H9 (cell line): ENCODE measurements around the gene UGT1A8. TPM values are rescaled to one million over a fixed set of nuclear protein-coding genes. Genes with fewer than 3 reads are reported as not detected.

Experiments
- DNase-seq: peaks from one replicate; pipeline ENCODE4 v3.0.0-alpha.2; 2017
- H2AFZ ChIP-seq: one replicate; pipeline ENCODE4 v1.6.1; 2013; ENCODE audit warnings: mild to moderate bottlenecking, low read length, control low read depth, moderate library complexity
- H2AK5ac ChIP-seq: 2 replicates; pipeline ENCODE4 v1.6.1; 2013; ENCODE audit warnings: low read length, control low read depth, mixed read lengths; ENCODE audit not compliant: insufficient read length
- H2BK120ac ChIP-seq: one replicate; pipeline ENCODE4 v1.6.1; 2013; ENCODE audit warnings: low read depth, mild to moderate bottlenecking, low read length, control low read depth, inconsistent platforms; ENCODE audit not compliant: poor library complexity, severe bottlenecking
- H2BK12ac ChIP-seq: 2 replicates; pipeline ENCODE4 v1.6.1; 2013; ENCODE audit warnings: low read length, control low read depth, mixed read lengths, low read depth; ENCODE audit not compliant: insufficient read length
- H2BK15ac ChIP-seq: 2 replicates; pipeline ENCODE4 v1.6.1; 2013; ENCODE audit warnings: low read depth, low read length, control low read depth
- H2BK20ac ChIP-seq: one replicate; pipeline ENCODE4 v1.6.1; 2013; ENCODE audit warnings: low read depth, mild to moderate bottlenecking, low read length, control low read depth, inconsistent platforms; ENCODE audit not compliant: poor library complexity, severe bottlenecking
- H2BK5ac ChIP-seq: 2 replicates; pipeline ENCODE4 v1.6.1; 2013; ENCODE audit warnings: low read length, control low read depth, mixed read lengths; ENCODE audit not compliant: insufficient read length
- H3K14ac ChIP-seq: 2 replicates; pipeline ENCODE4 v1.6.1; 2013; ENCODE audit warnings: low read length, control low read depth; ENCODE audit not compliant: insufficient read depth
- H3K18ac ChIP-seq: 2 replicates; pipeline ENCODE4 v1.6.1; 2013; ENCODE audit warnings: low read depth, mild to moderate bottlenecking, mixed read lengths, low read length, control low read depth; ENCODE audit not compliant: insufficient read length
- H3K23ac ChIP-seq: 2 replicates; pipeline ENCODE4 v1.6.1; 2013; ENCODE audit warnings: low read length, control low read depth, mixed read lengths, low read depth; ENCODE audit not compliant: insufficient read length
- H3K23me2 ChIP-seq: 2 replicates; pipeline ENCODE4 v1.6.1; 2013; ENCODE audit warnings: low read depth, mild to moderate bottlenecking, mixed read lengths, low read length, control low read depth; ENCODE audit not compliant: insufficient read length, poor library complexity, severe bottlenecking
- H3K27ac ChIP-seq: 2 replicates; pipeline ENCODE4 v1.5.1; 2013; ENCODE audit warnings: low read length, control low read depth, mixed read lengths, low read depth; ENCODE audit not compliant: insufficient read length
- H3K27me3 ChIP-seq: 2 replicates; pipeline ENCODE4 v1.6.1; 2013; ENCODE audit warnings: low read length, control low read depth, inconsistent platforms; ENCODE audit not compliant: insufficient read depth
- H3K4ac ChIP-seq: 2 replicates; pipeline ENCODE4 v1.6.1; 2013; ENCODE audit warnings: low read depth, mild to moderate bottlenecking, control low read depth, inconsistent platforms, low read length, moderate library complexity
- H3K4me1 ChIP-seq: 2 replicates; pipeline ENCODE4 v1.6.1; 2013; ENCODE audit warnings: low read length, control low read depth, inconsistent platforms; ENCODE audit not compliant: insufficient read depth
- H3K4me2 ChIP-seq: 2 replicates; pipeline ENCODE4 v1.6.1; 2013; ENCODE audit warnings: low read length, control low read depth, mixed read lengths; ENCODE audit not compliant: insufficient read length, insufficient read depth
- H3K56ac ChIP-seq: 2 replicates; pipeline ENCODE4 v1.6.1; 2013; ENCODE audit warnings: low read depth, mild to moderate bottlenecking, mixed read lengths, low read length, control low read depth; ENCODE audit not compliant: insufficient read length
- H3K79me1 ChIP-seq: 2 replicates; pipeline ENCODE4 v1.6.1; 2013; ENCODE audit warnings: low read depth, mild to moderate bottlenecking, moderate library complexity, low read length, control low read depth, inconsistent platforms; ENCODE audit not compliant: insufficient read depth, poor library complexity, severe bottlenecking
- H3K79me2 ChIP-seq: 2 replicates; pipeline ENCODE4 v1.6.1; 2013; ENCODE audit warnings: low read length, control low read depth, inconsistent platforms; ENCODE audit not compliant: insufficient read depth
- H3K9ac ChIP-seq: 2 replicates; pipeline ENCODE4 v1.6.1; 2013; ENCODE audit warnings: low read length, control low read depth, mixed read lengths; ENCODE audit not compliant: insufficient read length; ENCODE audit errors: extremely low read depth
- H3K9me3 ChIP-seq: one replicate; pipeline ENCODE4 v1.6.1; 2013; ENCODE audit warnings: low read depth, low read length, inconsistent platforms; ENCODE audit not compliant: control insufficient read depth
- H3T11ph ChIP-seq: one replicate; pipeline ENCODE4 v1.6.1; 2013; ENCODE audit warnings: mild to moderate bottlenecking, low read length, control low read depth, inconsistent platforms
- H4K20me1 ChIP-seq: one replicate; pipeline ENCODE4 v1.6.1; 2013; ENCODE audit not compliant: control insufficient read depth, insufficient read length, insufficient read depth
- H4K5ac ChIP-seq: 2 replicates; pipeline ENCODE4 v1.6.1; 2013; ENCODE audit warnings: low read depth, mild to moderate bottlenecking, mixed read lengths, low read length, control low read depth; ENCODE audit not compliant: insufficient read length
- H4K8ac ChIP-seq: replicated peaks from 2 replicates; pipeline ENCODE4 v1.6.1; 2013; ENCODE audit warnings: low read length, control low read depth, mixed read lengths, low read depth; ENCODE audit not compliant: insufficient read length
- H4K91ac ChIP-seq: 2 replicates; pipeline ENCODE4 v1.6.1; 2013; ENCODE audit warnings: low read depth, mild to moderate bottlenecking, moderate library complexity, mixed read lengths, low read length, control low read depth; ENCODE audit not compliant: insufficient read length
- H3K27ac Mint-ChIP-seq, 3 experiments: 2 replicates in 2 of 3; 3 replicates in 1 of 3; pipeline ENCODE4 v1.8.0; 2020 to 2021; ENCODE audit warnings: mixed read lengths in 3 of 3, mild to moderate bottlenecking in 1 of 3, moderate library complexity in 1 of 3
- H3K27me3 Mint-ChIP-seq: 2 replicates; pipeline ENCODE4 v1.8.0; 2021; ENCODE audit warnings: low read depth, mild to moderate bottlenecking, moderate library complexity, mixed read lengths
- H3K36me3 Mint-ChIP-seq, 3 experiments: 2 replicates in 2 of 3; 3 replicates in 1 of 3; pipeline ENCODE4 v1.8.0; 2020 to 2021; ENCODE audit warnings: low read depth in 3 of 3, mixed read lengths in 3 of 3; ENCODE audit not compliant: insufficient read depth in 1 of 3
- H3K4me1 Mint-ChIP-seq, 2 experiments: 2 replicates each; pipeline ENCODE4 v1.8.0; 2020; ENCODE audit warnings: mixed read lengths in 2 of 2
- H3K4me3 Mint-ChIP-seq, 2 experiments: 2 replicates in 1 of 2; 3 replicates in 1 of 2; pipeline ENCODE4 v1.8.0; 2020 to 2021; ENCODE audit warnings: mild to moderate bottlenecking in 2 of 2, mixed read lengths in 2 of 2, moderate library complexity in 1 of 2
- H3K9me3 Mint-ChIP-seq, 2 experiments: 2 replicates in 1 of 2; 3 replicates in 1 of 2; pipeline ENCODE4 v1.8.0; 2020; ENCODE audit warnings: mild to moderate bottlenecking in 2 of 2, mixed read lengths in 2 of 2, moderate library complexity in 1 of 2
- CTCF ChIP-seq: fragments of 200-600 bp; sonication (generic); conservative IDR thresholded peaks from 3 replicates; pipeline ENCODE4 v1.8.0; 2021; ENCODE audit warnings: antibody characterized with exemption, mild to moderate bottlenecking
- WGBS: extraction: QIAGEN DNeasy Blood & Tissue Kit; methylation state at CpG from one replicate; pipeline ENCODE4 v1.1.7; 2013; ENCODE audit warnings: missing lambda C conversion rate, low lambda C conversion rate, mixed read lengths; ENCODE audit not compliant: insufficient read length; ENCODE audit errors: extremely low coverage; 5-methylcytosine and 5-hydroxymethylcytosine counted together
- total RNA-seq: library from RNA; stranded (reverse); gene quantifications from 2 replicates; pipeline ENCODE4 v1.2.1, GENCODE V29; 2021

UGT1A8 gene
- total RNA-seq, 1 experiment from 2014 or later = not detected

GRCh38 chr2:233688341-233688740 is 70.9 kb downstream of the UGT1A8 start:
- H4K20me1 ChIP-seq = no peaks in the 10 kb centered on the region
- no peak overlapping the region for H3K18ac ChIP-seq
- H4K5ac ChIP-seq = no peak overlapping the region
- no peak overlapping the region for H3K27ac ChIP-seq
- no peak overlapping the region for H3K14ac ChIP-seq
- no peaks in the 10 kb centered on the region for H3K79me2 ChIP-seq
- no peak overlapping the region for H3K4me3 Mint-ChIP-seq
- H2BK20ac ChIP-seq = no peak overlapping the region
- no peak overlapping the region for H2BK120ac ChIP-seq
- H3K27me3 Mint-ChIP-seq = no peaks in the 10 kb centered on the region; the same call in 1 of the 2 replicates
- peaks cover 3% of the 10 kb centered on the region; the same call in 1 of the 2 replicates for H3K4me1 ChIP-seq
- no peaks in the 10 kb centered on the region for H3K27me3 ChIP-seq
- H3K9me3 ChIP-seq = no peaks in the 10 kb centered on the region
- no peak overlapping the region for H2BK5ac ChIP-seq
- H3K9me3 Mint-ChIP-seq = no peaks in the 10 kb centered on the region; a peak in 2 of 5 replicates
- no peak overlapping the region for H3K9ac ChIP-seq
- H3K36me3 Mint-ChIP-seq = no peaks in the 10 kb centered on the region; a peak in 1 of 7 replicates
- no peak overlapping the region for H2BK15ac ChIP-seq
- no peak overlapping the region for H3K4me2 ChIP-seq
- no CpG with 5 or more reads among the region's 5 CpGs for WGBS
- H4K91ac ChIP-seq = no peak overlapping the region
- no peak for TF ChIP-seq CTCF
- H3K23me2 ChIP-seq = no peaks in the 10 kb centered on the region
- H2AK5ac ChIP-seq = no peak overlapping the region
- no peak overlapping the region for H3K56ac ChIP-seq
- H2AFZ ChIP-seq = no peak overlapping the region
- H3K27ac Mint-ChIP-seq = no peak overlapping the region
- H3K4me1 Mint-ChIP-seq = peaks cover 24 to 29% of the 10 kb centered on the region in 2 experiments
- H3K79me1 ChIP-seq = no peaks in the 10 kb centered on the region
- H2BK12ac ChIP-seq = no peak overlapping the region
- no peak for DNase-seq
- H3K23ac ChIP-seq = no peak overlapping the region
- H4K8ac ChIP-seq = no peak overlapping the region
- no peak overlapping the region for H3T11ph ChIP-seq
- H3K4ac ChIP-seq = no peak overlapping the region
